Endodermal cell (in vitro differentiated cells): ENCODE results near the gene UTP20. TPM values are rescaled to one million over a fixed set of nuclear protein-coding genes. Genes with fewer than 3 reads are reported as not detected.

Experiments used
- DNase-seq: peaks from one replicate; pipeline ENCODE4 v3.0.0-alpha.2; 2017
- H3K27ac ChIP-seq: 2 replicates; pipeline ENCODE4 v1.5.1; 2013; ENCODE audit warnings: mild to moderate bottlenecking, low read depth, low read length, moderate library complexity
- H3K27me3 ChIP-seq: 2 replicates; pipeline ENCODE4 v1.6.1; 2013; ENCODE audit warnings: mild to moderate bottlenecking, low read length, moderate library complexity; ENCODE audit not compliant: insufficient read depth, control insufficient read depth, poor library complexity, severe bottlenecking
- H3K36me3 ChIP-seq: 2 replicates; pipeline ENCODE4 v1.7.0; 2013; ENCODE audit warnings: mild to moderate bottlenecking, low read length, moderate library complexity; ENCODE audit not compliant: control insufficient read depth, insufficient read depth
- H3K4me1 ChIP-seq: one replicate; pipeline ENCODE4 v1.7.0; 2013; ENCODE audit warnings: low read length; ENCODE audit not compliant: control insufficient read depth, insufficient read depth
- H3K4me3 ChIP-seq: 2 replicates; pipeline ENCODE4 v1.5.1; 2013; ENCODE audit warnings: mild to moderate bottlenecking, low read length, moderate library complexity
- H3K9ac ChIP-seq: 2 replicates; pipeline ENCODE4 v1.6.1; 2013; ENCODE audit warnings: mild to moderate bottlenecking, low read length, moderate library complexity; ENCODE audit not compliant: poor library complexity, severe bottlenecking; ENCODE audit errors: extremely low read depth
- H3K9me3 ChIP-seq: 2 replicates; pipeline ENCODE4 v1.6.1; 2013; ENCODE audit warnings: mild to moderate bottlenecking, low read length, moderate library complexity; ENCODE audit not compliant: control insufficient read depth
- H3K27ac Mint-ChIP-seq: 2 replicates; pipeline ENCODE4 v1.8.0; 2020; ENCODE audit warnings: mixed read lengths
- H3K27me3 Mint-ChIP-seq: 2 replicates; pipeline ENCODE4 v1.8.0; 2021; ENCODE audit warnings: mild to moderate bottlenecking, mixed read lengths; ENCODE audit not compliant: insufficient read depth
- H3K36me3 Mint-ChIP-seq: 2 replicates; pipeline ENCODE4 v1.8.0; 2020; ENCODE audit warnings: low read depth, mixed read lengths
- H3K4me1 Mint-ChIP-seq: 2 replicates; pipeline ENCODE4 v1.8.0; 2020; ENCODE audit warnings: mixed read lengths
- H3K4me3 Mint-ChIP-seq: 2 replicates; pipeline ENCODE4 v1.8.0; 2020; ENCODE audit warnings: mild to moderate bottlenecking, moderate library complexity, mixed read lengths
- H3K9me3 Mint-ChIP-seq: 2 replicates; pipeline ENCODE4 v1.8.0; 2020; ENCODE audit warnings: mild to moderate bottlenecking, mixed read lengths
- CTCF ChIP-seq: fragments of 200-600 bp; sonication (generic); conservative IDR thresholded peaks from 2 replicates; pipeline ENCODE4 v1.5.0; 2021; ENCODE audit warnings: antibody characterized with exemption, mild to moderate bottlenecking
- WGBS, 2 experiments: methylation state at CpG; one replicate each; pipeline versions ENCODE4 v1.1.5 to v1.1.7; 2013; ENCODE audit warnings: missing lambda C conversion rate in 2 of 2, mixed read lengths in 1 of 2; ENCODE audit not compliant: insufficient coverage in 1 of 2, insufficient read length in 1 of 2; 5-methylcytosine and 5-hydroxymethylcytosine counted together
- total RNA-seq, 2 donors: library from RNA; stranded (reverse); fragmentation: NEBNext Ultra II Directional in 1 of 2; extraction: Animal tissue kit (Norgen Biotek cat#: 25700) in 1 of 2; gene quantifications; 2 replicates in 1 of 2; 3 replicates in 1 of 2; pipeline ENCODE4 v1.2.1, GENCODE V29; 2021

The UTP20 gene
- total RNA-seq, 2 donors from 2014 or later = 22.1 to 29.1 TPM

- no peak for DNase-seq
- H3K9me3 Mint-ChIP-seq = peaks cover 3% of the 10 kb centered on the region
- Histone ChIP-seq H3K9ac (no peak overlapping the region), H3K4me1 (no peaks in the 10 kb centered on the region), H3K4me3 (no peak overlapping the region), H3K36me3 (no peaks in the 10 kb centered on the region), H3K9me3 (no peaks in the 10 kb centered on the region), H3K27ac (no peak overlapping the region), H3K27me3 (no peaks in the 10 kb centered on the region)
- WGBS, 2 experiments = 85 to 86% methylated on average over 2 of the region's 2 CpGs
- no peak overlapping the region for H3K4me3 Mint-ChIP-seq
- no peaks in the 10 kb centered on the region for H3K36me3 Mint-ChIP-seq
- no peak for TF ChIP-seq CTCF
- H3K27ac Mint-ChIP-seq = no peak overlapping the region
- H3K27me3 Mint-ChIP-seq = no peaks in the 10 kb centered on the region
- H3K4me1 Mint-ChIP-seq = no peaks in the 10 kb centered on the region
These were observed 36.8 kb upstream of the UTP20 start for GRCh38 chr12:101243074-101243473.

GRCh38 chr12:101243616-101244015 lies 36.3 kb upstream of the UTP20 start:
- Histone ChIP-seq H3K9me3 (no peaks in the 10 kb centered on the region), H3K36me3 (no peaks in the 10 kb centered on the region), H3K4me1 (no peaks in the 10 kb centered on the region), H3K27me3 (no peaks in the 10 kb centered on the region), H3K9ac (no peak overlapping the region), H3K4me3 (no peak overlapping the region), H3K27ac (no peak overlapping the region)
- Mint-ChIP-seq H3K9me3 (peaks cover 3% of the 10 kb centered on the region), H3K27ac (no peak overlapping the region), H3K4me3 (no peak overlapping the region), H3K4me1 (no peaks in the 10 kb centered on the region), H3K27me3 (no peaks in the 10 kb centered on the region), H3K36me3 (no peaks in the 10 kb centered on the region)
- DNase-seq = no peak
- WGBS, 2 experiments = 92 to 100% methylated on average over 1 to 2 of the region's 2 CpGs
- no peak for TF ChIP-seq CTCF

GRCh38 chr12:101256266-101256665 lies 23.6 kb upstream of the UTP20 start:
- no peak overlapping the region for H3K9ac ChIP-seq
- H3K4me3 Mint-ChIP-seq = no peak overlapping the region
- peaks cover 8% of the 10 kb centered on the region for H3K9me3 Mint-ChIP-seq
- no peak for TF ChIP-seq CTCF
- H3K36me3 ChIP-seq = no peaks in the 10 kb centered on the region
- no peaks in the 10 kb centered on the region for H3K27me3 ChIP-seq
- H3K27me3 Mint-ChIP-seq = peaks cover 2% of the 10 kb centered on the region
- 78 to 79% methylated on average over 4 of the region's 4 CpGs for WGBS, 2 experiments
- H3K9me3 ChIP-seq = no peaks in the 10 kb centered on the region
- no peak overlapping the region for H3K27ac Mint-ChIP-seq
- no peaks in the 10 kb centered on the region for H3K36me3 Mint-ChIP-seq
- peaks cover 3% of the 10 kb centered on the region for H3K4me1 Mint-ChIP-seq
- no peak for DNase-seq
- H3K4me3 ChIP-seq = no peak overlapping the region
- no peaks in the 10 kb centered on the region for H3K4me1 ChIP-seq
- no peak overlapping the region for H3K27ac ChIP-seq
